ENCODE results near the gene NHLRC4.

The NHLRC4 gene

GRCh38 chr16:598823-599739 lies 32.3 kb downstream of the NHLRC4 start:
- TF ChIP-seq, protein P1, sequence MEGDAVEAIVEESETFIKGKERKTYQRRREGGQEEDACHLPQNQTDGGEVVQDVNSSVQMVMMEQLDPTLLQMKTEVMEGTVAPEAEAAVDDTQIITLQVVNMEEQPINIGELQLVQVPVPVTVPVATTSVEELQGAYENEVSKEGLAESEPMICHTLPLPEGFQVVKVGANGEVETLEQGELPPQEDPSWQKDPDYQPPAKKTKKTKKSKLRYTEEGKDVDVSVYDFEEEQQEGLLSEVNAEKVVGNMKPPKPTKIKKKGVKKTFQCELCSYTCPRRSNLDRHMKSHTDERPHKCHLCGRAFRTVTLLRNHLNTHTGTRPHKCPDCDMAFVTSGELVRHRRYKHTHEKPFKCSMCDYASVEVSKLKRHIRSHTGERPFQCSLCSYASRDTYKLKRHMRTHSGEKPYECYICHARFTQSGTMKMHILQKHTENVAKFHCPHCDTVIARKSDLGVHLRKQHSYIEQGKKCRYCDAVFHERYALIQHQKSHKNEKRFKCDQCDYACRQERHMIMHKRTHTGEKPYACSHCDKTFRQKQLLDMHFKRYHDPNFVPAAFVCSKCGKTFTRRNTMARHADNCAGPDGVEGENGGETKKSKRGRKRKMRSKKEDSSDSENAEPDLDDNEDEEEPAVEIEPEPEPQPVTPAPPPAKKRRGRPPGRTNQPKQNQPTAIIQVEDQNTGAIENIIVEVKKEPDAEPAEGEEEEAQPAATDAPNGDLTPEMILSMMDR (IDR thresholded peaks at IDR 0.05; ENCODE audit: insufficient read depth, low read depth, low read length, missing control alignments) = no peak
- H3K4me3 ChIP-seq (ENCODE audit: low read length) = no peak overlapping the region
- no peak for DNase-seq (ENCODE audit: low read depth)

- TF ChIP-seq, protein P1 (IDR thresholded peaks at IDR 0.05; ENCODE audit: insufficient read depth, low read depth, low read length, missing control alignments) = peak; percentile 18
- DNase-seq (ENCODE audit: low read depth) = peak; percentile 28
- H3K4me3 ChIP-seq (ENCODE audit: low read length) = no peak overlapping the region
Observed at GRCh38 chr16:600781-601180, 34.0 kb downstream of the NHLRC4 start.

DNA sequence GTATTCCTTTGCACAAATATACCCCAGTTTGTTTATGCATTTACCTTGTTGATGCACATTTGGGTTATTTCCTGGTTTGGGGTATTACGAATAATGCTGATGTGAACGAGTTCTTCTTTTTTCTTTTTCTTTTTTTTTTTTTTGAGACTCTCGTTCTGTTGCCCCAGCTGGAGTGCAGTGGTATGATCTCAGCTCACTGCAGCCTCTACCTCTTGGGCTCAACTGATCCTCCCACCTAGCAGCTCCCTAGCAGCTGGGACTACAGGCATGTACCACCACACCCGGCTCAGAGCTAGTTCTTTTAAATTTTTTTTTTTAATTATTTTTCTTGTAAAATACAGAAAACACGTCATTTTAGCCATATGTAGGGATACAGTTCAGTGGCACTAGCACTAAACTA lies 37.1 kb downstream of the NHLRC4 start:
- H3K4me3 ChIP-seq (ENCODE audit: low read length) = no peak overlapping the region
- DNase-seq (ENCODE audit: low read depth) = no peak
- TF ChIP-seq, protein P1 (IDR thresholded peaks at IDR 0.05; ENCODE audit: insufficient read depth, low read depth, low read length, missing control alignments) = no peak

GRCh38 chr16:606656-607307 lies 40.0 kb downstream of the NHLRC4 start:
- no peak overlapping the region for H3K4me3 ChIP-seq (ENCODE audit: low read length)
- no peak for DNase-seq (ENCODE audit: low read depth)
- TF ChIP-seq, protein P1 (IDR thresholded peaks at IDR 0.05; ENCODE audit: insufficient read depth, low read depth, low read length, missing control alignments) = no peak

- peak; percentile 55 for DNase-seq (ENCODE audit: low read depth)
- H3K4me3 ChIP-seq (ENCODE audit: low read length) = no peak overlapping the region
- TF ChIP-seq, protein P1 (IDR thresholded peaks at IDR 0.05; ENCODE audit: insufficient read depth, low read depth, low read length, missing control alignments) = no peak
Observed at GRCh38 chr16:608019-608418, 41.2 kb downstream of the NHLRC4 start.

DNA sequence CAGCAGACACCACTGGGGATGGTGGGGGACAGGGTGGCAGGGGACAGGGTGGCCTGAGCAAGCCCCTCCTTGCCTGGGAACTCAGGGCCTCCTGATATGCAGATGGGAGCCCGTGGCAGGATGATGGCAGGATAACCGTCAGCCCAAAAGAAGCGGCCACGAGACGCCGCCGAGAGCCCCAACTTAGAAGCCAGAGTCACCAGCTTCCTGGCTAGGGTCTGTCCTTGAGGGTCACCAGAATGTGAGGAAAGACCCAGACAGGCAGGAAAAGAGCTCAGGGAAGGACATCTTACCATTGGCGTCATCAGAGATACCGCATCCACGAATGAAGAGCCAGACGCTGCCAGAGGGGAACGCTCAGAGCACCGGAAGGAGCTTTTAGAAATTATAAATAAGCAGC lies 42.5 kb downstream of the NHLRC4 start:
- TF ChIP-seq, protein P1 (IDR thresholded peaks at IDR 0.05; ENCODE audit: insufficient read depth, low read depth, low read length, missing control alignments) = no peak
- no peak for DNase-seq (ENCODE audit: low read depth)
- H3K4me3 ChIP-seq (ENCODE audit: low read length) = no peak overlapping the region
